H1 (cell line): Measurements from ENCODE around the gene HMOX2. TPM values are rescaled to one million over a fixed set of nuclear protein-coding genes. Genes with fewer than 3 reads are reported as not detected.

Experiments used
- CTCF ChIA-PET: fragments of 300-600 bp; sonication (Branson Sonifier 250); formaldehyde crosslinking; loops from one replicate; lab custom pipeline; 2021; ENCODE audit not compliant: partially characterized antibody; lab: Charles Lee
- POLR2A ChIA-PET: fragments of 300-600 bp; sonication (Branson Sonifier 250); formaldehyde crosslinking; loops from one replicate; lab custom pipeline; 2021; ENCODE audit warnings: inconsistent platforms; ENCODE audit not compliant: partially characterized antibody; lab: Charles Lee
- DNase-seq, 2 experiments: peaks; one replicate each; pipeline versions ENCODE4 v3.0.0 to v3.0.0-alpha.2; 2010 to 2022; ENCODE audit warnings: low spot score in 2 of 2, low read depth in 1 of 2, mixed read lengths in 1 of 2
- FAIRE-seq: peaks from 2 replicates; lab custom pipeline; 2011; peaks lifted over from hg19 to GRCh38; lab: Jason Lieb, UNC
- H2AFZ ChIP-seq: 2 replicates; pipeline ENCODE4 v1.8.1; 2012; ENCODE audit warnings: low read length, inconsistent platforms
- H2AK5ac ChIP-seq: 2 replicates; pipeline ENCODE4 v1.6.1; 2013; ENCODE audit warnings: low read depth, low read length
- H2BK120ac ChIP-seq: replicated peaks from 2 replicates; pipeline ENCODE3; 2013; ENCODE audit warnings: low read depth, low read length, inconsistent platforms
- H2BK12ac ChIP-seq: 2 replicates; pipeline ENCODE4 v1.6.1; 2013; ENCODE audit warnings: low read depth, low read length
- H2BK15ac ChIP-seq: 2 replicates; pipeline ENCODE4 v1.6.1; 2013; ENCODE audit warnings: low read length
- H2BK20ac ChIP-seq: 2 replicates; pipeline ENCODE4 v1.6.1; 2013; ENCODE audit warnings: low read length
- H2BK5ac ChIP-seq: 2 replicates; pipeline ENCODE4 v1.6.1; 2013; ENCODE audit warnings: low read depth, low read length
- H3K14ac ChIP-seq: 2 replicates; pipeline ENCODE4 v1.6.1; 2013; ENCODE audit warnings: inconsistent platforms; ENCODE audit not compliant: insufficient read length
- H3K18ac ChIP-seq: 2 replicates; pipeline ENCODE4 v1.6.1; 2013; ENCODE audit warnings: low read length; ENCODE audit errors: extremely low read depth
- H3K23ac ChIP-seq: 2 replicates; pipeline ENCODE4 v1.6.1; 2013; ENCODE audit warnings: inconsistent platforms; ENCODE audit not compliant: insufficient read length
- H3K23me2 ChIP-seq: 2 replicates; pipeline ENCODE4 v1.6.1; 2013; ENCODE audit warnings: low read depth, low read length
- H3K27ac ChIP-seq: 2 replicates; pipeline ENCODE4 v1.6.1; 2011; ENCODE audit warnings: low read depth, low read length, inconsistent platforms
- H3K27me3 ChIP-seq, 4 experiments: replicated peaks in 1 of 4; 1 replicate in 1 of 4; 2 replicates in 3 of 4; pipeline versions ENCODE4 v1.6.1 to v1.8.1; 2011 to 2013; ENCODE audit warnings: low read length in 3 of 4, mild to moderate bottlenecking in 3 of 4, inconsistent platforms in 2 of 4, mixed read lengths in 2 of 4, moderate library complexity in 1 of 4; ENCODE audit not compliant: control insufficient read depth in 3 of 4, insufficient read depth in 3 of 4; ENCODE audit errors: extremely low read depth in 1 of 4
- H3K36me3 ChIP-seq, 4 experiments: 2 replicates each; pipeline versions ENCODE4 v1.6.1 to v1.8.1; 2011 to 2013; ENCODE audit warnings: mild to moderate bottlenecking in 4 of 4, low read length in 3 of 4, moderate library complexity in 2 of 4, control low read depth in 1 of 4, inconsistent platforms in 1 of 4; ENCODE audit not compliant: insufficient read depth in 4 of 4, control insufficient read depth in 2 of 4
- H3K4ac ChIP-seq: replicated peaks from 2 replicates; pipeline ENCODE3; 2013; ENCODE audit warnings: low read length, low read depth, mixed read lengths, inconsistent platforms; ENCODE audit not compliant: insufficient read length
- H3K4me1 ChIP-seq, 4 experiments: replicated peaks in 1 of 4; 1 replicate in 1 of 4; 2 replicates in 3 of 4; pipeline versions ENCODE4 v1.6.1 to v1.8.1; 2011 to 2013; ENCODE audit warnings: low read length in 3 of 4, inconsistent platforms in 2 of 4, mixed read lengths in 1 of 4; ENCODE audit not compliant: insufficient read depth in 4 of 4, control insufficient read depth in 3 of 4
- H3K4me2 ChIP-seq, 2 experiments: 2 replicates each; pipeline versions ENCODE4 v1.6.1 to v1.8.1; 2011 to 2013; ENCODE audit warnings: low read depth in 2 of 2, low read length in 2 of 2, control low read depth in 1 of 2, inconsistent platforms in 1 of 2, mild to moderate bottlenecking in 1 of 2; ENCODE audit not compliant: insufficient read depth in 1 of 2
- H3K4me3 ChIP-seq, 4 experiments: fragments of 200-600, 300-600 bp in 1 of 4; sonication (generic), shearing (Covaris generic), sonication (Bioruptor Twin) in 1 of 4; 2 replicates each; pipeline versions ENCODE4 v1.5.1 to v1.8.1; 2011 to 2016; ENCODE audit warnings: low read length in 4 of 4, low read depth in 3 of 4, control low read depth in 2 of 4, inconsistent platforms in 2 of 4, mild to moderate bottlenecking in 2 of 4, mixed read lengths in 1 of 4, moderate library complexity in 1 of 4; ENCODE audit not compliant: insufficient read depth in 2 of 4; ENCODE audit errors: extremely low read depth in 1 of 4
- H3K56ac ChIP-seq: replicated peaks from 2 replicates; pipeline ENCODE3; 2013; ENCODE audit warnings: low read depth, mild to moderate bottlenecking, mixed read lengths, low read length, inconsistent platforms; ENCODE audit not compliant: insufficient read length
- H3K79me1 ChIP-seq: 2 replicates; pipeline ENCODE4 v1.6.1; 2013; ENCODE audit warnings: low read depth, low read length, control low read depth
- H3K79me2 ChIP-seq, 2 experiments: 2 replicates each; pipeline versions ENCODE4 v1.6.1 to v1.8.1; 2012 to 2013; ENCODE audit warnings: low read length in 2 of 2, mild to moderate bottlenecking in 2 of 2, inconsistent platforms in 1 of 2; ENCODE audit not compliant: insufficient read depth in 2 of 2, control insufficient read depth in 1 of 2
- H3K9ac ChIP-seq, 4 experiments: replicated peaks in 1 of 4; 1 replicate in 1 of 4; 2 replicates in 3 of 4; pipeline versions ENCODE4 v1.6.1 to v1.8.1; 2011 to 2013; ENCODE audit warnings: low read depth in 3 of 4, low read length in 3 of 4, control low read depth in 2 of 4, mild to moderate bottlenecking in 2 of 4, moderate library complexity in 2 of 4, inconsistent platforms in 1 of 4; ENCODE audit errors: extremely low read depth in 1 of 4
- H3K9me3 ChIP-seq, 2 experiments: 2 replicates each; pipeline versions ENCODE4 v1.6.1 to v1.8.1; 2012 to 2013; ENCODE audit warnings: mild to moderate bottlenecking in 2 of 2, moderate library complexity in 2 of 2, control low read depth in 1 of 2, inconsistent platforms in 1 of 2, low read depth in 1 of 2, low read length in 1 of 2, mixed read lengths in 1 of 2; ENCODE audit not compliant: insufficient read depth in 2 of 2
- H4K20me1 ChIP-seq, 2 experiments: replicated peaks in 1 of 2; 2 replicates each; pipeline versions ENCODE3 to v1.8.1; 2011 to 2013; ENCODE audit warnings: inconsistent platforms in 2 of 2, low read length in 2 of 2, mild to moderate bottlenecking in 1 of 2; ENCODE audit not compliant: insufficient read depth in 2 of 2, control insufficient read depth in 1 of 2
- H4K5ac ChIP-seq: 2 replicates; pipeline ENCODE4 v1.6.1; 2013; ENCODE audit warnings: low read length, low read depth, mixed read lengths, inconsistent platforms; ENCODE audit not compliant: insufficient read length
- H4K8ac ChIP-seq: 2 replicates; pipeline ENCODE4 v1.8.0; 2013; ENCODE audit warnings: mild to moderate bottlenecking, moderate library complexity, low read length, inconsistent platforms; ENCODE audit not compliant: insufficient read depth; ENCODE audit errors: extremely low read depth
- H4K91ac ChIP-seq: replicated peaks from 2 replicates; pipeline ENCODE3; 2013; ENCODE audit warnings: low read length, mixed read lengths, inconsistent platforms; ENCODE audit not compliant: insufficient read length
- ASH2L ChIP-seq: fragments of 200-600, 300-600 bp; sonication (generic); IDR thresholded peaks from one replicate; pipeline ENCODE4 v1.7.1; 2017; ENCODE audit warnings: low read length
- BCL11A ChIP-seq, 2 experiments: IDR thresholded peaks; one replicate each; pipeline ENCODE4 v1.6.1; 2011; ENCODE audit warnings: low read depth in 2 of 2, low read length in 2 of 2, mild to moderate bottlenecking in 2 of 2
- BRCA1 ChIP-seq: IDR thresholded peaks from 2 replicates; pipeline ENCODE4 v1.6.1; 2012; ENCODE audit warnings: low read depth, low read length, improper control_type of control experiment
- CHD2 ChIP-seq: IDR thresholded peaks from 2 replicates; pipeline ENCODE4 v1.6.1; 2012; ENCODE audit warnings: low read length, improper control_type of control experiment
- E2F6 ChIP-seq: IDR thresholded peaks from 2 replicates; pipeline ENCODE4 v1.6.1; 2012; ENCODE audit warnings: inconsistent platforms
- EZH2 ChIP-seq: fragments of 200-600 bp; sonication (generic); IDR thresholded peaks from 2 replicates; pipeline ENCODE4 v1.7.1; 2012; ENCODE audit warnings: low read depth, mild to moderate bottlenecking, moderate library complexity, low read length, inconsistent platforms; ENCODE audit not compliant: severe bottlenecking
- FOSL1 ChIP-seq: IDR thresholded peaks from 2 replicates; pipeline ENCODE4 v1.6.1; 2011; ENCODE audit warnings: mild to moderate bottlenecking, low read depth, low read length, moderate library complexity; ENCODE audit not compliant: insufficient read depth
- JUND ChIP-seq: IDR thresholded peaks from 2 replicates; pipeline ENCODE4 v1.6.1; 2011; ENCODE audit warnings: mild to moderate bottlenecking, improper control_type of control experiment, low read length
- KDM1A ChIP-seq: fragments of 200-600, 300-600 bp; sonication (generic); IDR thresholded peaks from 2 replicates; pipeline ENCODE4 v1.7.1; 2016; ENCODE audit warnings: mild to moderate bottlenecking, low read length, borderline replicate concordance
- RXRA ChIP-seq: IDR thresholded peaks from 2 replicates; pipeline ENCODE4 v1.6.1; 2011; ENCODE audit warnings: low read depth, mild to moderate bottlenecking, low read length, moderate library complexity; ENCODE audit not compliant: insufficient read depth
- SAP30 ChIP-seq: fragments of 300-600 bp; sonication (generic); IDR thresholded peaks from 2 replicates; pipeline ENCODE4 v1.7.1; 2012; ENCODE audit warnings: low read length, moderate library complexity, mild to moderate bottlenecking, inconsistent platforms; ENCODE audit not compliant: insufficient read depth, insufficient replicate concordance
- SIX5 ChIP-seq: IDR thresholded peaks from 2 replicates; pipeline ENCODE4 v1.6.1; 2011; ENCODE audit warnings: mild to moderate bottlenecking, low read depth, low read length
- SP1 ChIP-seq: IDR thresholded peaks from 2 replicates; pipeline ENCODE4 v1.6.1; 2011; ENCODE audit warnings: low read depth, low read length
- SP4 ChIP-seq: IDR thresholded peaks from 2 replicates; pipeline ENCODE4 v1.6.1; 2012; ENCODE audit warnings: low read length, inconsistent platforms
- WGBS, 2 experiments: shearing (Covaris generic) in 1 of 2; methylation state at CpG; one replicate each; pipeline versions ENCODE4 v1.1.6 to v1.1.7; 2013 to 2015; ENCODE audit warnings: low lambda C conversion rate in 2 of 2, mixed read lengths in 2 of 2, inconsistent platforms in 1 of 2, low coverage in 1 of 2, missing lambda C conversion rate in 1 of 2; ENCODE audit not compliant: insufficient replicate concordance in 2 of 2, insufficient coverage in 1 of 2, insufficient read length in 1 of 2; ENCODE audit errors: extremely low coverage in 1 of 2, missing lambda C conversion rate in 1 of 2; 5-methylcytosine and 5-hydroxymethylcytosine counted together
- polyA plus RNA-seq, 7 experiments: library from polyadenylated mRNA; depleted of rRNA in 3 of 7; stranded (reverse) in 5 of 7; unstranded in 2 of 7; fragments of >200 nt in 5 of 7; fragments of 200-250 nt in 2 of 7; gene quantifications; 1 replicate in 5 of 7; 2 replicates in 1 of 7; 4 replicates in 1 of 7; pipeline versions ENCODE4 v1.2.1 to v1.2.3, GENCODE V29; 2011 to 2013; ENCODE audit warnings: missing spikeins in 2 of 7, mixed read lengths in 2 of 7
- total RNA-seq: library from RNA; stranded (reverse); fragmentation: NEBNext Ultra II Directional; extraction: Animal tissue kit (Norgen Biotek cat#: 25700); gene quantifications from 2 replicates; pipeline ENCODE4 v1.2.1, GENCODE V29; 2021

HMOX2 gene
- total and polyA plus RNA-seq, 2 of the 8 experiments (the other 6 are each of a cell fraction or from before 2014, with no cell fraction given): 36.5 to 48.4 TPM

- H2BK120ac ChIP-seq: no peak overlapping the region
- DNase-seq (no peak), FAIRE-seq (no peak)
- H2AK5ac ChIP-seq: no peak overlapping the region
- H3K36me3 ChIP-seq: peaks cover 10 to 20% (median 16%) of the 10 kb centered on the region in 4 experiments; a peak in 6 of 8 replicates
- H2AFZ ChIP-seq: no peak overlapping the region
- H2BK20ac ChIP-seq: no peak overlapping the region
- H2BK5ac ChIP-seq: no peak overlapping the region
- no peaks in the 10 kb centered on the region for H3K23me2 ChIP-seq
- H3K79me2 ChIP-seq: no peaks in the 10 kb centered on the region
- H3K27me3 ChIP-seq: no peaks in the 10 kb centered on the region
- no peak overlapping the region for H4K5ac ChIP-seq
- H3K18ac ChIP-seq: no peak overlapping the region
- no peak overlapping the region for H3K4me2 ChIP-seq
- no peaks in the 10 kb centered on the region; the same call in 1 of the 2 replicates for H3K79me1 ChIP-seq
- H3K27ac ChIP-seq: no peak overlapping the region
- no peak overlapping the region for H2BK12ac ChIP-seq
- H3K4me1 ChIP-seq: peaks cover 0 to 2% (median 0%) of the 10 kb centered on the region in 4 experiments; a peak in 2 of 7 replicates
- H4K8ac ChIP-seq: no peak overlapping the region
- no peak overlapping the region for H3K4me3 ChIP-seq
- H4K91ac ChIP-seq: no peak overlapping the region
- H3K14ac ChIP-seq: no peak overlapping the region
- H3K56ac ChIP-seq: no peak overlapping the region
- no peak overlapping the region for H2BK15ac ChIP-seq
- no peak overlapping the region for H3K4ac ChIP-seq
- H3K9me3 ChIP-seq: no peaks in the 10 kb centered on the region
- no peak overlapping the region for H3K9ac ChIP-seq
- H4K20me1 ChIP-seq: peaks cover 2 to 13% of the 10 kb centered on the region in 2 experiments
- 84% methylated on average over 3 of the region's 3 CpGs; no CpG with 5 or more reads in 1 of the 2 experiments for WGBS, 2 experiments
- ChIA-PET POLR2A (interaction anchor here (0.7 to 1.6 kb wide), 5 partner anchors 13 to 185 kb away, joined by 3 read pairs; partner anchors contain the start of gene NUDT16L1), CTCF (interaction anchor here (0.6 to 35.4 kb wide), 14 partner anchors 9 to 1643 kb away, joined by 3 to 968 read pairs (median 12); partner anchors contain the start of genes C16orf96, CDIP1 and MGRN1)
- H3K23ac ChIP-seq: no peak overlapping the region
- no peak for TF ChIP-seq E2F6
- TF ChIP-seq JUND: no peak
- no peak for TF ChIP-seq KDM1A
- TF ChIP-seq BRCA1: no peak
- no peak for TF ChIP-seq SIX5
- TF ChIP-seq FOSL1: no peak
- no peak for TF ChIP-seq SP1
- TF ChIP-seq EZH2: no peak
- no peak for TF ChIP-seq CHD2
- TF ChIP-seq SAP30: no peak
- no peak for TF ChIP-seq ASH2L
- TF ChIP-seq BCL11A (IDR thresholded peaks at IDR 0.05; ENCODE audit: low read depth in 2 of 2, low read length in 2 of 2): no peak
- no peak for TF ChIP-seq SP4
- no peak for TF ChIP-seq RXRA
Observed at GRCh38 chr16:4508806-4509205, 32.6 kb downstream of the HMOX2 start.
